Hepatocyte (in vitro differentiated cells): ENCODE measurements around the gene NUDC. TPM values are rescaled to one million over a fixed set of nuclear protein-coding genes. Genes with fewer than 3 reads are reported as not detected.
A peak's percentile ranks its signal among the peaks of the same experiment; 100 is the strongest.

Source experiments
- DNase-seq: peaks from one replicate; pipeline ENCODE4 v3.0.0-alpha.2; 2016; ENCODE audit warnings: low spot score
- H2AFZ ChIP-seq: fragments of 200-600 bp; sonication (generic); 2 replicates; pipeline ENCODE4 v1.6.0; 2016; ENCODE audit warnings: antibody characterized with exemption, mild to moderate bottlenecking
- H3K27ac ChIP-seq: fragments of 200-600 bp; sonication (generic); 2 replicates; pipeline ENCODE4 v1.5.1; 2016; ENCODE audit warnings: mild to moderate bottlenecking
- H3K27me3 ChIP-seq: fragments of 200-600 bp; sonication (generic); 2 replicates; pipeline ENCODE4 v1.6.1; 2016
- H3K36me3 ChIP-seq: fragments of 200-600 bp; sonication (generic); replicated peaks from 2 replicates; pipeline ENCODE4 v1.5.1; 2016; ENCODE audit warnings: low read depth; ENCODE audit not compliant: insufficient read depth
- H3K4me1 ChIP-seq: fragments of 200-600 bp; sonication (generic); 2 replicates; pipeline ENCODE4 v1.5.1; 2016; ENCODE audit warnings: mild to moderate bottlenecking, moderate library complexity; ENCODE audit not compliant: insufficient read depth
- H3K4me2 ChIP-seq: fragments of 200-600 bp; sonication (generic); 2 replicates; pipeline ENCODE4 v1.6.0; 2016
- H3K4me3 ChIP-seq: fragments of 200-600 bp; sonication (generic); 2 replicates; pipeline ENCODE4 v1.5.1; 2016; ENCODE audit warnings: mild to moderate bottlenecking
- H3K79me2 ChIP-seq: fragments of 200-600 bp; sonication (generic); 2 replicates; pipeline ENCODE4 v1.6.0; 2017; ENCODE audit warnings: mild to moderate bottlenecking
- H3K9me2 ChIP-seq: fragments of 200-600 bp; sonication (generic); replicated peaks from 2 replicates; pipeline ENCODE4 v1.6.0; 2017; ENCODE audit warnings: mild to moderate bottlenecking; ENCODE audit not compliant: insufficient read depth
- H3K9me3 ChIP-seq: fragments of 200-600 bp; sonication (generic); 2 replicates; pipeline ENCODE4 v1.5.1; 2016; ENCODE audit warnings: low read depth, mild to moderate bottlenecking
- H4K20me1 ChIP-seq: fragments of 200-600 bp; sonication (generic); 2 replicates; pipeline ENCODE4 v1.6.0; 2016; ENCODE audit warnings: mild to moderate bottlenecking; ENCODE audit not compliant: insufficient read depth, poor library complexity, severe bottlenecking
- EZH2 ChIP-seq: fragments of 200-600 bp; sonication (generic); IDR thresholded peaks from 2 replicates; pipeline ENCODE4 v1.6.1; 2016; ENCODE audit warnings: antibody characterized with exemption, mild to moderate bottlenecking, borderline replicate concordance
- EZH2phosphoT487 ChIP-seq: fragments of 200-600 bp; sonication (generic); IDR thresholded peaks from one replicate; pipeline ENCODE4 v1.6.1; 2018; ENCODE audit warnings: antibody characterized with exemption, mild to moderate bottlenecking, low read depth, moderate library complexity; ENCODE audit not compliant: unreplicated experiment, severe bottlenecking
- WGBS: methylation state at CpG from one replicate; pipeline ENCODE4 v1.1.6; 2016; ENCODE audit warnings: low lambda C conversion rate; ENCODE audit errors: missing lambda C conversion rate; 5-methylcytosine and 5-hydroxymethylcytosine counted together
- polyA plus RNA-seq: library from polyadenylated mRNA; unstranded; fragments of >200 nt; fragmentation: Nextera tagmentation; extraction: Ambion mirVana; gene quantifications from 2 replicates; pipeline ENCODE4 v1.2.1, GENCODE V29; 2016
- total RNA-seq: library from RNA; depleted of rRNA; stranded (reverse); fragments of >200 nt; gene quantifications from 2 replicates; pipeline ENCODE4 v1.2.3, GENCODE V29; 2014
- TF ChIP-seq, protein P1 (sequence below): fragments of 200-600 bp; sonication (generic); IDR thresholded peaks from 2 replicates; pipeline ENCODE4 v1.5.1; 2016; ENCODE audit warnings: antibody characterized with exemption, mild to moderate bottlenecking; ENCODE audit not compliant: poor library complexity

Gene NUDC
- total and polyA plus RNA-seq, 2 experiments from 2014 or later: 34.4 to 127 TPM

DNA sequence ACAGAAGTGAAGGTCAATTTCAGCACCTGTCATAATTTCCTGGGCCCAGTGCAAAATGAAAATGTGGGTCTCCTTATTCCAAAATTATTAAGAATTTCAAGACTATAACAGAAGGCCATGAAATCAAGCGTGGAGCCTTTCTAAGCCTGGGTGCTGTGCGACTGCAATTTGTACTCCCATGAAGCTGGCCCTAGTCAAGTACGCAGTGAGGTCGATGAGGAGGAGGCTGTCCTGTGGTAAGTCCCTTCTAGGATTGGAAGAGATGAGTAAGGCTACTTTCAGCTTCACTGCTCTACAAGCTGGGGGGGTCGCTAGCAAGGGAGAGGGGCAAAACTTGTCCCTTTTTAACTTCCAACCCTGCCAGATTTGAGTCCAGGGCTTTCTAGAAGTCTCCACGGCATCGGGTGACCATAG is 410 bp upstream of the NUDC start:
- no peak for DNase-seq
- Histone ChIP-seq H3K9me2 (no peaks in the 10 kb centered on the region), H3K4me2 (peak overlapping the region; percentile 65), H3K36me3 (no peaks in the 10 kb centered on the region), H3K79me2 (peaks cover 39% of the 10 kb centered on the region), H3K27ac (no peak overlapping the region), H4K20me1 (no peaks in the 10 kb centered on the region), H3K9me3 (no peaks in the 10 kb centered on the region), H3K4me3 (no peak overlapping the region), H3K27me3 (no peaks in the 10 kb centered on the region), H2AFZ (peak overlapping the region; percentile 26), H3K4me1 (peaks cover 7% of the 10 kb centered on the region)
- 31% methylated on average over 7 of the region's 7 CpGs for WGBS
- TF ChIP-seq, protein P1, sequence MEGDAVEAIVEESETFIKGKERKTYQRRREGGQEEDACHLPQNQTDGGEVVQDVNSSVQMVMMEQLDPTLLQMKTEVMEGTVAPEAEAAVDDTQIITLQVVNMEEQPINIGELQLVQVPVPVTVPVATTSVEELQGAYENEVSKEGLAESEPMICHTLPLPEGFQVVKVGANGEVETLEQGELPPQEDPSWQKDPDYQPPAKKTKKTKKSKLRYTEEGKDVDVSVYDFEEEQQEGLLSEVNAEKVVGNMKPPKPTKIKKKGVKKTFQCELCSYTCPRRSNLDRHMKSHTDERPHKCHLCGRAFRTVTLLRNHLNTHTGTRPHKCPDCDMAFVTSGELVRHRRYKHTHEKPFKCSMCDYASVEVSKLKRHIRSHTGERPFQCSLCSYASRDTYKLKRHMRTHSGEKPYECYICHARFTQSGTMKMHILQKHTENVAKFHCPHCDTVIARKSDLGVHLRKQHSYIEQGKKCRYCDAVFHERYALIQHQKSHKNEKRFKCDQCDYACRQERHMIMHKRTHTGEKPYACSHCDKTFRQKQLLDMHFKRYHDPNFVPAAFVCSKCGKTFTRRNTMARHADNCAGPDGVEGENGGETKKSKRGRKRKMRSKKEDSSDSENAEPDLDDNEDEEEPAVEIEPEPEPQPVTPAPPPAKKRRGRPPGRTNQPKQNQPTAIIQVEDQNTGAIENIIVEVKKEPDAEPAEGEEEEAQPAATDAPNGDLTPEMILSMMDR: no peak
- no peak for TF ChIP-seq EZH2

DNA sequence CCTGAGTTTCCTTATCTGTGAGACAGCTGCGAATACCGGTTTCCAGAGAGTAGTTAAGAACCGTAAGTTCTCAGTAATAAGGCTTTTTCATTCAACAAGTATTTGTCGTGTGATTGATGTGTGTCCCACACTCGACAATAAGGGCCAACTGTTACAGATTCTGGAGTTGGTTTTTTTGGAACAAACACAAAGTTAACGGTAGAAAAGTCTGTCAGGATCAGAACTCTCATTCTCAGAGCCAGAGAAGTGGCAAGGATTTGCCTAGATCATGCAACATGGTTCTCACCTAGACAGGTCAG is 837 bp downstream of the NUDC start:
- peaks cover 48% of the 10 kb centered on the region for H3K79me2 ChIP-seq
- H2AFZ ChIP-seq: no peak overlapping the region
- H3K36me3 ChIP-seq: no peaks in the 10 kb centered on the region
- no peak for DNase-seq
- H3K27ac ChIP-seq: peak overlapping the region; percentile 72
- H3K4me2 ChIP-seq: peak overlapping the region; percentile 84
- H4K20me1 ChIP-seq: no peaks in the 10 kb centered on the region
- peak overlapping the region; percentile 21 for H3K4me3 ChIP-seq
- no peak for TF ChIP-seq EZH2
- no peak for TF ChIP-seq EZH2phosphoT487
- TF ChIP-seq, protein P1: no peak
- 47% methylated on average over 6 of the region's 6 CpGs for WGBS
- H3K4me1 ChIP-seq: peaks cover 7% of the 10 kb centered on the region
- no peaks in the 10 kb centered on the region for H3K27me3 ChIP-seq
- H3K9me3 ChIP-seq: no peaks in the 10 kb centered on the region
- H3K9me2 ChIP-seq: no peaks in the 10 kb centered on the region

DNA sequence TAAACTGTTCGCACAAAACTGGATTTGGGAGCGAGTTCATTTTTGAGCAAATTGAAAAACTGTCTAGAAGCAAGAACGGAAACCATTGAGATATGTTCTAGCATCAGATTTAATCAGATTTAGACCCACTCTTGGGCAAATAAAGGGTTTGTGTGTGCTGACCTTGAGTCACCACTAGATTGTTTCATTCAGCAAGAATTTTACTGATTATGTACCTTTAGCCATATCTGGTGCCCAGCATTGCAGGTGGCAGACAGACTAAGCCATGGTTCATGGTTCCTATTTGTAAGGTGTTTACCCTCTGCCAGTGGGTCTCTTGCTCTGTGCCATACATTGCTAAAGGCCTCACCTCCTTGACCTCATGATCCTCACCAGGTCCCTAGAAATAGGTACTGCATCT is 1.4 kb downstream of the NUDC start:
- H2AFZ ChIP-seq: no peak overlapping the region
- DNase-seq: no peak
- H3K4me1 ChIP-seq: peaks cover 7% of the 10 kb centered on the region
- H3K27me3 ChIP-seq: no peaks in the 10 kb centered on the region
- no peaks in the 10 kb centered on the region for H4K20me1 ChIP-seq
- WGBS: 94% methylated on average over 3 of the region's 3 CpGs
- H3K9me2 ChIP-seq: no peaks in the 10 kb centered on the region
- peaks cover 53% of the 10 kb centered on the region for H3K79me2 ChIP-seq
- peak overlapping the region; percentile 84 for H3K4me2 ChIP-seq
- no peaks in the 10 kb centered on the region for H3K9me3 ChIP-seq
- H3K4me3 ChIP-seq: peak overlapping the region; percentile 21
- TF ChIP-seq EZH2phosphoT487: no peak
- TF ChIP-seq, protein P1: no peak
- TF ChIP-seq EZH2: no peak
- peak overlapping the region; percentile 72 for H3K27ac ChIP-seq
- H3K36me3 ChIP-seq: no peaks in the 10 kb centered on the region

DNA sequence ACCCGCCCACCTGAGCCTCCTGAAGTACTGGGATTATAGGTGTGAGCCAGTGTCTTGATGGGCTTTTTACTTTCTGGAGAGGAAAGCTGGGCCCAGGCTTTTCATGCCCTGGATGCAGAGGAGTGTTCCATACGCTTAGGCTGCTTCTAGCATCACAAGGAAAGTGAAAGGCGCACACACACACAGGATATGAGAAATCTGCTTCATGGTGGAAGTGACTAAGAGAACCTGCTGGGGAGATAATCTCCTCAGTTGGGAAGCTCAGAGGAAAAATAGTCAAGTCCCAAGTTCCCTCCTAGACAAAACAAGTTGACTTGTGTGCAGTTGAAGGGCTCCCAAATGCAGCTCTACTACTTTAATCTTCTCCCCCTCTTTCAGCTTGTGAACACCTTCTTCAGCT is 2.2 kb downstream of the NUDC start:
- H3K9me2 ChIP-seq: no peaks in the 10 kb centered on the region

More for the DNA sequence above, 2.2 kb downstream of the NUDC start:
- no peaks in the 10 kb centered on the region for H3K36me3 ChIP-seq
- no peak overlapping the region for H3K4me3 ChIP-seq
- H2AFZ ChIP-seq: no peak overlapping the region
- H3K4me2 ChIP-seq: no peak overlapping the region
- no peaks in the 10 kb centered on the region for H4K20me1 ChIP-seq
- DNase-seq: no peak
- TF ChIP-seq EZH2: no peak
- TF ChIP-seq, protein P1: no peak
- no peak for TF ChIP-seq EZH2phosphoT487
- H3K9me3 ChIP-seq: no peaks in the 10 kb centered on the region
- WGBS: 94% methylated on average over 3 of the region's 3 CpGs
- peaks cover 7% of the 10 kb centered on the region for H3K4me1 ChIP-seq
- no peak overlapping the region for H3K27ac ChIP-seq
- H3K79me2 ChIP-seq: peaks cover 61% of the 10 kb centered on the region
- no peaks in the 10 kb centered on the region for H3K27me3 ChIP-seq
